HL-60 (cell line): ENCODE results near the gene CTNNA2.

Experiments
- DNase-seq, 2 experiments: peaks; one replicate each; pipeline ENCODE4 v3.0.0-alpha.2; 2010 to 2020; ENCODE audit warnings: low read depth in 1 of 2, low spot score in 1 of 2
- H3K27ac ChIP-seq: fragments of 250-450 bp; sonication (Bioruptor Pico); replicated peaks from 2 replicates; pipeline ENCODE4 v1.5.1; 2020; ENCODE audit warnings: mild to moderate bottlenecking, moderate library complexity
- H3K27me3 ChIP-seq: fragments of 250-450 bp; sonication (Bioruptor Pico); 2 replicates; pipeline ENCODE4 v1.5.1; 2021; ENCODE audit warnings: mild to moderate bottlenecking, moderate library complexity; ENCODE audit not compliant: insufficient read depth, poor library complexity, severe bottlenecking
- H3K4me3 ChIP-seq: replicated peaks from 2 replicates; pipeline ENCODE4 v1.5.1; 2011; ENCODE audit warnings: mild to moderate bottlenecking, control low read depth, low read length; ENCODE audit not compliant: insufficient read depth
- CTCF ChIP-seq: IDR thresholded peaks from one replicate; pipeline ENCODE4 v1.5.1; 2011; ENCODE audit warnings: low read length, control low read depth, inconsistent platforms; ENCODE audit not compliant: insufficient read depth
- GABPA ChIP-seq: IDR thresholded peaks from 2 replicates; pipeline ENCODE4 v1.6.1; 2012; ENCODE audit warnings: low read depth
- POLR2AphosphoS5 ChIP-seq: IDR thresholded peaks from 2 replicates; pipeline ENCODE4 v1.6.1; 2012; ENCODE audit warnings: low read depth
- SPI1 ChIP-seq: IDR thresholded peaks from 2 replicates; pipeline ENCODE4 v1.6.1; 2012; ENCODE audit warnings: low read depth, mild to moderate bottlenecking, borderline replicate concordance
- TF ChIP-seq, protein P1 (sequence below): IDR thresholded peaks from 2 replicates; pipeline ENCODE4 v1.6.1; 2012; ENCODE audit warnings: low read depth; ENCODE audit not compliant: insufficient replicate concordance

Gene CTNNA2

DNA sequence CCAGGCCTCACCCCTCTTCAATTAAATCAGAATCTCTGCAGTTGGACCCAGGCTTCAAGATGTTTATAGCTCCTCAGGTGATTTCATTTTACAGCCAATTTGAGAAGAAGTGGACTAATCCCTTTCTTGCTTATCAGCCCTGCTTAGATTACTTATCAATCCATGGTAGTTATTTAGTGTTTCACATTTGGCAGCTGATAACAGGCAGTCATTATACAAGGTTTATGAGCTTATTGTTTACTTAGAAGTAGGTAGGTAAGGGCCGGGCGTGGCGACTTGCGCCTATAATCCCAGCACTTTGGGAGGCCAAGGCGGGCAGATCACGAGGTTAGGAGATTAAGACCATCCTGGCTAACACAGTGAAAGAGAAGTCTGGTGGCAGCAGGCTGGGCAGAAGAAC is 237.5 kb downstream of the CTNNA2 start:
- TF ChIP-seq SPI1: no peak
- H3K27ac ChIP-seq: no peak overlapping the region
- no peak overlapping the region for H3K4me3 ChIP-seq
- no peak for DNase-seq
- no peaks in the 10 kb centered on the region for H3K27me3 ChIP-seq

- H3K27me3 ChIP-seq: no peaks in the 10 kb centered on the region
- no peak overlapping the region for H3K4me3 ChIP-seq
- no peak for DNase-seq
- TF ChIP-seq POLR2AphosphoS5 (no peak), GABPA (no peak), CTCF (no peak), SPI1 (no peak)
- TF ChIP-seq, protein P1, sequence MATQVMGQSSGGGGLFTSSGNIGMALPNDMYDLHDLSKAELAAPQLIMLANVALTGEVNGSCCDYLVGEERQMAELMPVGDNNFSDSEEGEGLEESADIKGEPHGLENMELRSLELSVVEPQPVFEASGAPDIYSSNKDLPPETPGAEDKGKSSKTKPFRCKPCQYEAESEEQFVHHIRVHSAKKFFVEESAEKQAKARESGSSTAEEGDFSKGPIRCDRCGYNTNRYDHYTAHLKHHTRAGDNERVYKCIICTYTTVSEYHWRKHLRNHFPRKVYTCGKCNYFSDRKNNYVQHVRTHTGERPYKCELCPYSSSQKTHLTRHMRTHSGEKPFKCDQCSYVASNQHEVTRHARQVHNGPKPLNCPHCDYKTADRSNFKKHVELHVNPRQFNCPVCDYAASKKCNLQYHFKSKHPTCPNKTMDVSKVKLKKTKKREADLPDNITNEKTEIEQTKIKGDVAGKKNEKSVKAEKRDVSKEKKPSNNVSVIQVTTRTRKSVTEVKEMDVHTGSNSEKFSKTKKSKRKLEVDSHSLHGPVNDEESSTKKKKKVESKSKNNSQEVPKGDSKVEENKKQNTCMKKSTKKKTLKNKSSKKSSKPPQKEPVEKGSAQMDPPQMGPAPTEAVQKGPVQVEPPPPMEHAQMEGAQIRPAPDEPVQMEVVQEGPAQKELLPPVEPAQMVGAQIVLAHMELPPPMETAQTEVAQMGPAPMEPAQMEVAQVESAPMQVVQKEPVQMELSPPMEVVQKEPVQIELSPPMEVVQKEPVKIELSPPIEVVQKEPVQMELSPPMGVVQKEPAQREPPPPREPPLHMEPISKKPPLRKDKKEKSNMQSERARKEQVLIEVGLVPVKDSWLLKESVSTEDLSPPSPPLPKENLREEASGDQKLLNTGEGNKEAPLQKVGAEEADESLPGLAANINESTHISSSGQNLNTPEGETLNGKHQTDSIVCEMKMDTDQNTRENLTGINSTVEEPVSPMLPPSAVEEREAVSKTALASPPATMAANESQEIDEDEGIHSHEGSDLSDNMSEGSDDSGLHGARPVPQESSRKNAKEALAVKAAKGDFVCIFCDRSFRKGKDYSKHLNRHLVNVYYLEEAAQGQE: no peak
- H3K27ac ChIP-seq: no peak overlapping the region
Observed at GRCh38 chr2:79757526-79757925, 244.7 kb downstream of the CTNNA2 start.

- Histone ChIP-seq H3K4me3 (no peak overlapping the region), H3K27me3 (no peaks in the 10 kb centered on the region), H3K27ac (no peak overlapping the region)
- no peak for DNase-seq
- TF ChIP-seq SPI1: no peak
- TF ChIP-seq, protein P1: no peak
- no peak for TF ChIP-seq GABPA
- TF ChIP-seq POLR2AphosphoS5: no peak
- TF ChIP-seq CTCF: no peak
Observed at GRCh38 chr2:79758042-79758441, 245.2 kb downstream of the CTNNA2 start.

- TF ChIP-seq GABPA (no peak), CTCF (no peak), POLR2AphosphoS5 (no peak), SPI1 (no peak)
- TF ChIP-seq, protein P1: no peak
- H3K4me3 ChIP-seq: no peak overlapping the region
- H3K27me3 ChIP-seq: no peaks in the 10 kb centered on the region
- no peak overlapping the region for H3K27ac ChIP-seq
- no peak for DNase-seq
Observed at GRCh38 chr2:79758749-79759282, 246.0 kb downstream of the CTNNA2 start.
